Mammary epithelial cell (primary cell): ENCODE results near the gene NOX4.
"Not testable (repeated sequence)": the region's sequence is repeated elsewhere in the genome, so short reads cannot be mapped to it uniquely, and the experiment has no call there.

Experiments
- EZH2 ChIP-seq: IDR thresholded peaks from 2 replicates; pipeline ENCODE4 v1.6.1; 2012; ENCODE audit warnings: low read length, inconsistent platforms, borderline replicate concordance
- TF ChIP-seq, protein P1 (sequence below), 2 donors: IDR thresholded peaks in 1 of 2; conservative IDR thresholded peaks in 1 of 2; 2 replicates each; pipeline ENCODE4 v1.5.1; 2011 to 2012; ENCODE audit warnings: inconsistent platforms in 2 of 2, low read length in 2 of 2, mild to moderate bottlenecking in 2 of 2, control low read depth in 1 of 2, low read depth in 1 of 2; ENCODE audit not compliant: insufficient read depth in 1 of 2; ENCODE audit errors: extremely low read depth in 1 of 2

DNA sequence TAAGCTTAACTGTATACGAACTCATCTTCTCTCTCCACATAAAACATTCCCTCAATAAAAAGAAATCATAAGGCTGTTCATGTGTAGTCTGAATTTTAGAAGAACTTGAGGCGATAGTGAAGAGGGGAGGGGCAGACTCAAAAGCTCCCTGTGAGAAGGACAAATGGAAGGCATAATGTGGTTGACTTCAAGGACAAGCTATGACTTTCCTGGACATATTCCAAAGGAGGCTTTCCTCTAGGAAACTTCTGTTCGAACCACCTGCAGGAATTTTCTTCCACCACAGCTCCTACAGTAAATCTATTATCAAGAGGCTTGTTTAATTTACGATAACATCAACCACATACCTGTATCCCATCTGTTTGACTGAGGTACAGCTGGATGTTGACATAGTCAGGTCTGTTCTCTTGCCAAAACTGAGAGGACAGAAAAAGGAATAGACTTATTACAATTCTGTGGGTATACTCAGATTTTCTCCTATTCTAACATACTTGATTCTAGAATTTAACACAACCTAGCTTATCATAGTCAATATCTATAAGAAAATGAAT lies 154.0 kb downstream of the NOX4 start:
- TF ChIP-seq, protein P1, sequence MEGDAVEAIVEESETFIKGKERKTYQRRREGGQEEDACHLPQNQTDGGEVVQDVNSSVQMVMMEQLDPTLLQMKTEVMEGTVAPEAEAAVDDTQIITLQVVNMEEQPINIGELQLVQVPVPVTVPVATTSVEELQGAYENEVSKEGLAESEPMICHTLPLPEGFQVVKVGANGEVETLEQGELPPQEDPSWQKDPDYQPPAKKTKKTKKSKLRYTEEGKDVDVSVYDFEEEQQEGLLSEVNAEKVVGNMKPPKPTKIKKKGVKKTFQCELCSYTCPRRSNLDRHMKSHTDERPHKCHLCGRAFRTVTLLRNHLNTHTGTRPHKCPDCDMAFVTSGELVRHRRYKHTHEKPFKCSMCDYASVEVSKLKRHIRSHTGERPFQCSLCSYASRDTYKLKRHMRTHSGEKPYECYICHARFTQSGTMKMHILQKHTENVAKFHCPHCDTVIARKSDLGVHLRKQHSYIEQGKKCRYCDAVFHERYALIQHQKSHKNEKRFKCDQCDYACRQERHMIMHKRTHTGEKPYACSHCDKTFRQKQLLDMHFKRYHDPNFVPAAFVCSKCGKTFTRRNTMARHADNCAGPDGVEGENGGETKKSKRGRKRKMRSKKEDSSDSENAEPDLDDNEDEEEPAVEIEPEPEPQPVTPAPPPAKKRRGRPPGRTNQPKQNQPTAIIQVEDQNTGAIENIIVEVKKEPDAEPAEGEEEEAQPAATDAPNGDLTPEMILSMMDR (conservative IDR thresholded peaks at IDR 0.05 in 1 of 2, IDR thresholded peaks at IDR 0.05 in 1 of 2; ENCODE audit: extremely low read depth in 1 of 2, insufficient read depth in 1 of 2, low read depth in 1 of 2, low read length in 2 of 2) = not testable (repeated sequence)
- TF ChIP-seq EZH2 = not testable (repeated sequence)
